SU-DHL-6 (cell line): ENCODE measurements around the gene MYO9A.

Experiments used
- CTCF ChIP-seq: fragments of 200-600 bp; sonication (generic); IDR thresholded peaks from one replicate; pipeline ENCODE4 v1.5.1; 2017; ENCODE audit warnings: antibody characterized with exemption, mild to moderate bottlenecking, low read length, moderate library complexity; ENCODE audit not compliant: insufficient read depth, poor library complexity, severe bottlenecking
- EZH2phosphoT487 ChIP-seq: fragments of 200-600 bp; sonication (generic), shearing (Covaris generic); conservative IDR thresholded peaks from 2 replicates; pipeline ENCODE4 v1.6.1; 2018; ENCODE audit warnings: mild to moderate bottlenecking, antibody characterized with exemption, low read length, moderate library complexity, mixed read lengths

DNA sequence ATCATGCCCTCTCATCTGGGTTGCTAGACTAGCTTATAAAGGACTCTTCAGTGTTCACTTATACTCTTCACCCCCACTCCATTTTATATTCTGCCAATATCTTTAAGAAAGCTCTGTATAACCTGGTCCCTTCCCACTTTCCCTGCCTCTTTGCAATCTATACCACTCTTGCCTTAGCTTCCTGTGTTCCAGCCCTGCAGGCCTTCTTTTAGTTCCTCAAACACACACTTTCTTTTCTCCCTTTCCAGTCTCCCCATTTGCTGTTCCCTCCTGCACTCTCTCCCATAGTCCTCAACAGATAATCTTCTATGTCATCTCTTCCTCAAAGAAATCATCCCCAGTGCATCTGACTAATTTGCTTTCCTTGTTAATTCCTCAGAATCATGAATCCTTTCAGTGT, 29.0 kb upstream of the MYO9A start:
- no peak for TF ChIP-seq CTCF
- no peak for TF ChIP-seq EZH2phosphoT487
